Measurements from ENCODE around the gene CTSD. TPM values are rescaled to one million over a fixed set of nuclear protein-coding genes. Genes with fewer than 3 reads are reported as not detected.

The CTSD gene
- total and polyA plus RNA-seq, 2 of the 8 experiments (the other 6 are each of a cell fraction or from before 2014, with no cell fraction given) = 169 to 173 TPM

DNA sequence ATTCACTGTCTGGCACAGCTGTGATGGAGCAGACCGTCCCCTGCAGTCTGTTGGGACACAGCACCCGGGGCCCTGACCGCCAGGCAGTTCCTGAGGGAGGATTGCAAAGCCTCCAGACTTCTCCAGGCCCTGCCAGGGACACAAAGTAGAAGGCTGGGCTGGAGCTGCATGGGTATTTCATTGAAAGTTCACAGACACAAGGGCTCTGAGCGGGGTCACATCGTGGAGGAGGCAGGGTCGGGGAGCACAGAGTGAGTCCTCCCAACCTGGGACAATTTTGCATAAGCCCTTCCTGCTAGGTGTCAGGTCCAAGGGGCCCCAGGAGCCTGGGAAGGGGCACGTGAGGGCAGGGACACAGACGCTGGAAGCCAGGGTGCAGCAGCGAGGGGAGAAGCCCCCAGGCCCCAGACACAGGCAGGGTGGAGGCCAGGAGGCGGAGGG is 29.1 kb downstream of the CTSD start:
- H3K9me3 ChIP-seq (ENCODE audit: insufficient read depth in 2 of 2, low read depth in 1 of 2, low read length in 1 of 2) = peaks cover 0 to 4% of the 10 kb centered on the region in 2 experiments; a peak in 2 of 4 replicates
- no peak for FAIRE-seq
- H3K9ac ChIP-seq (replicated peaks in 1 of 4; ENCODE audit: extremely low read depth in 1 of 4, low read depth in 3 of 4, low read length in 3 of 4) = no peak overlapping the region
- H3K4me3 ChIP-seq (ENCODE audit: extremely low read depth in 1 of 4, insufficient read depth in 2 of 4, low read depth in 3 of 4, low read length in 4 of 4) = no peak overlapping the region
- H4K5ac ChIP-seq (ENCODE audit: insufficient read length, low read depth, low read length) = no peak overlapping the region
- peaks cover 0 to 5% (median 1%) of the 10 kb centered on the region in 4 experiments; a peak in 4 of 7 replicates for H3K27me3 ChIP-seq (replicated peaks in 1 of 4; ENCODE audit: control insufficient read depth in 3 of 4, extremely low read depth in 1 of 4, insufficient read depth in 3 of 4, low read length in 3 of 4)
- no peak for DNase-seq (ENCODE audit: low read depth in 1 of 2, low spot score in 2 of 2)
- no peak overlapping the region for H2BK120ac ChIP-seq (replicated peaks; ENCODE audit: low read depth, low read length)
- H3K27ac ChIP-seq (ENCODE audit: low read depth, low read length) = no peak overlapping the region
- H2BK20ac ChIP-seq (ENCODE audit: low read length) = no peak overlapping the region
- H3K56ac ChIP-seq (replicated peaks; ENCODE audit: insufficient read length, low read depth, low read length) = no peak overlapping the region
- H2BK12ac ChIP-seq (ENCODE audit: low read depth, low read length) = no peak overlapping the region
- no peak overlapping the region for H2AK5ac ChIP-seq (ENCODE audit: low read depth, low read length)
- peaks cover 0 to 7% of the 10 kb centered on the region in 2 experiments; a peak in 1 of 4 replicates for H3K79me2 ChIP-seq (ENCODE audit: control insufficient read depth in 1 of 2, insufficient read depth in 2 of 2, low read length in 2 of 2)
- H2AFZ ChIP-seq (ENCODE audit: low read length) = no peak overlapping the region
- H3K23ac ChIP-seq (ENCODE audit: insufficient read length) = no peak overlapping the region
- no peak overlapping the region for H4K8ac ChIP-seq (ENCODE audit: extremely low read depth, insufficient read depth, low read length)
- WGBS, 2 experiments (ENCODE audit: extremely low coverage in 1 of 2, insufficient coverage in 1 of 2, insufficient read length in 1 of 2, insufficient replicate concordance in 2 of 2, low coverage in 1 of 2, low lambda C conversion rate in 2 of 2, missing lambda C conversion rate in 1 of 2) = 80% methylated on average over 10 of the region's 10 CpGs; no CpG with 5 or more reads in 1 of the 2 experiments
- TF ChIP-seq NRF1 (IDR thresholded peaks at IDR 0.05; ENCODE audit: low read depth, low read length) (no peak), HDAC6 (IDR thresholded peaks at IDR 0.05; ENCODE audit: low read depth, low read length) (no peak), POLR2A (IDR thresholded peaks at IDR 0.05; ENCODE audit: control extremely low read depth in 1 of 2, low read depth in 2 of 2, low read length in 2 of 2) (no peak), JUND (IDR thresholded peaks at IDR 0.05; ENCODE audit: low read length) (no peak), SP1 (IDR thresholded peaks at IDR 0.05; ENCODE audit: low read depth, low read length) (no peak), EGR1 (IDR thresholded peaks at IDR 0.05; ENCODE audit: borderline replicate concordance, low read depth, low read length) (no peak), GABPA (IDR thresholded peaks at IDR 0.05; ENCODE audit: borderline replicate concordance, insufficient read depth, low read length) (no peak), SIX5 (IDR thresholded peaks at IDR 0.05; ENCODE audit: low read depth, low read length) (no peak), CEBPB (IDR thresholded peaks at IDR 0.05; ENCODE audit: low read depth, low read length) (no peak), SIRT6 (IDR thresholded peaks at IDR 0.05; ENCODE audit: low read length) (no peak)
- TF ChIP-seq, protein P1, sequence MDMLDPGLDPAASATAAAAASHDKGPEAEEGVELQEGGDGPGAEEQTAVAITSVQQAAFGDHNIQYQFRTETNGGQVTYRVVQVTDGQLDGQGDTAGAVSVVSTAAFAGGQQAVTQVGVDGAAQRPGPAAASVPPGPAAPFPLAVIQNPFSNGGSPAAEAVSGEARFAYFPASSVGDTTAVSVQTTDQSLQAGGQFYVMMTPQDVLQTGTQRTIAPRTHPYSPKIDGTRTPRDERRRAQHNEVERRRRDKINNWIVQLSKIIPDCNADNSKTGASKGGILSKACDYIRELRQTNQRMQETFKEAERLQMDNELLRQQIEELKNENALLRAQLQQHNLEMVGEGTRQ (IDR thresholded peaks at IDR 0.05; ENCODE audit: low read length) = no peak
- H2BK5ac ChIP-seq (ENCODE audit: low read depth, low read length) = no peak overlapping the region
- H4K91ac ChIP-seq (replicated peaks; ENCODE audit: insufficient read length, low read length) = no peak overlapping the region
- POLR2A ChIA-PET (ENCODE audit: partially characterized antibody) = no interaction called here
- H2BK15ac ChIP-seq (ENCODE audit: low read length) = no peak overlapping the region
- H3K18ac ChIP-seq (ENCODE audit: extremely low read depth, low read length) = no peak overlapping the region
- H3K4me2 ChIP-seq (ENCODE audit: insufficient read depth in 1 of 2, low read depth in 2 of 2, low read length in 2 of 2) = no peak overlapping the region
- peaks cover 2 to 10% of the 10 kb centered on the region in 2 experiments for H4K20me1 ChIP-seq (replicated peaks in 1 of 2; ENCODE audit: control insufficient read depth in 1 of 2, insufficient read depth in 2 of 2, low read length in 2 of 2)
- no peaks in the 10 kb centered on the region; a peak in 1 of 7 replicates for H3K4me1 ChIP-seq (replicated peaks in 1 of 4; ENCODE audit: control insufficient read depth in 3 of 4, insufficient read depth in 4 of 4, low read length in 3 of 4)
- H3K36me3 ChIP-seq (ENCODE audit: control insufficient read depth in 2 of 4, insufficient read depth in 4 of 4, low read length in 3 of 4) = peaks cover 0 to 4% (median 0%) of the 10 kb centered on the region in 4 experiments; a peak in 1 of 8 replicates
- H3K14ac ChIP-seq (ENCODE audit: insufficient read length) = no peak overlapping the region
- CTCF ChIA-PET (ENCODE audit: partially characterized antibody) = interaction anchor here (2.4 to 2.6 kb wide), 2 partner anchors 10 to 41 kb away, joined by 8 to 13 read pairs; no protein-coding TSS in a partner anchor
- peaks cover 16% of the 10 kb centered on the region for H3K23me2 ChIP-seq (ENCODE audit: low read depth, low read length)
- no peak overlapping the region for H3K4ac ChIP-seq (replicated peaks; ENCODE audit: insufficient read length, low read depth, low read length)
- no peaks in the 10 kb centered on the region for H3K79me1 ChIP-seq (ENCODE audit: low read depth, low read length)
